Vagina (tissue), 2 donors: ENCODE measurements around the gene TPRG1L.

Source experiments
- CTCF ChIP-seq, 3 experiments: fragments of 450-650 bp in 2 of 3; fragments of 200-600 bp in 1 of 3; sonication (generic) in 1 of 3; IDR thresholded peaks; one replicate each; pipeline ENCODE4 v1.5.1; 2017 to 2019; ENCODE audit warnings: antibody characterized with exemption in 3 of 3, mild to moderate bottlenecking in 2 of 3, moderate library complexity in 2 of 3
- POLR2A ChIP-seq, 2 donors: fragments of 450-650 bp; IDR thresholded peaks; one replicate each; pipeline ENCODE4 v1.6.1; 2017; ENCODE audit warnings: antibody characterized with exemption in 2 of 2, mild to moderate bottlenecking in 2 of 2, moderate library complexity in 2 of 2

- TF ChIP-seq POLR2A (IDR thresholded peaks at IDR 0.05) (no peak), CTCF (IDR thresholded peaks at IDR 0.05) (no peak)
These were observed 8.7 kb downstream of the TPRG1L start for GRCh38 chr1:3633344-3634058.
